ENCODE data around the gene SHOC2.

SHOC2 gene

GRCh38 chr10:110885932-110886674 is 33.3 kb upstream of the SHOC2 start:
- DNase-seq (ENCODE audit: extremely low read depth, low read depth): no peak
- TF ChIP-seq CTCF (IDR thresholded peaks at IDR 0.05; ENCODE audit: low read depth, low read length): no peak

- no peak for DNase-seq (ENCODE audit: extremely low read depth, low read depth)
- TF ChIP-seq CTCF (IDR thresholded peaks at IDR 0.05; ENCODE audit: low read depth, low read length): no peak
Measured at GRCh38 chr10:110887560-110887959, 31.8 kb upstream of the SHOC2 start.

GRCh38 chr10:110892602-110893288 is 26.7 kb upstream of the SHOC2 start:
- TF ChIP-seq CTCF (IDR thresholded peaks at IDR 0.05; ENCODE audit: low read depth, low read length): no peak

GRCh38 chr10:110893559-110894179 is 25.7 kb upstream of the SHOC2 start:
- DNase-seq (ENCODE audit: extremely low read depth, low read depth): no peak
- peak; percentile 42 for TF ChIP-seq CTCF (IDR thresholded peaks at IDR 0.05; ENCODE audit: low read depth, low read length)

More at GRCh38 chr10:110892602-110893288, 26.7 kb upstream of the SHOC2 start:
- DNase-seq (ENCODE audit: extremely low read depth, low read depth): no peak

- TF ChIP-seq CTCF (IDR thresholded peaks at IDR 0.05; ENCODE audit: low read depth, low read length): no peak
- no peak for DNase-seq (ENCODE audit: extremely low read depth, low read depth)
Measured at GRCh38 chr10:110897184-110897583, 22.2 kb upstream of the SHOC2 start.

- no peak for TF ChIP-seq CTCF (IDR thresholded peaks at IDR 0.05; ENCODE audit: low read depth, low read length)
- no peak for DNase-seq (ENCODE audit: extremely low read depth, low read depth)
Measured at GRCh38 chr10:110898391-110898790, 21.0 kb upstream of the SHOC2 start.

GRCh38 chr10:110900983-110901382 is 18.4 kb upstream of the SHOC2 start:
- no peak for TF ChIP-seq CTCF (IDR thresholded peaks at IDR 0.05; ENCODE audit: low read depth, low read length)
- DNase-seq (ENCODE audit: extremely low read depth, low read depth): no peak

Measured in AG09319 (cell line).